Stromal cell of bone marrow (primary cell): Measurements from ENCODE around the gene ATG2B.

Experiments used
- DNase-seq: peaks from one replicate; pipeline ENCODE4 v3.0.0-alpha.2; 2012; ENCODE audit warnings: low read depth

The ATG2B gene

GRCh38 chr14:96270565-96271420 is 92.3 kb downstream of the ATG2B start:
- DNase-seq: no peak

GRCh38 chr14:96269359-96269710 is 93.8 kb downstream of the ATG2B start:
- no peak for DNase-seq

GRCh38 chr14:96268431-96269358 is 94.4 kb downstream of the ATG2B start:
- peak; percentile 94 for DNase-seq

GRCh38 chr14:96267916-96268315 is 95.2 kb downstream of the ATG2B start:
- no peak for DNase-seq

- no peak for DNase-seq
Measured at GRCh38 chr14:96267336-96267735, 95.8 kb downstream of the ATG2B start.

- DNase-seq: no peak
Measured at GRCh38 chr14:96265383-96266095, 97.6 kb downstream of the ATG2B start.

GRCh38 chr14:96264853-96265252 is 98.3 kb downstream of the ATG2B start:
- no peak for DNase-seq

GRCh38 chr14:96264200-96264553 is 99.0 kb downstream of the ATG2B start:
- no peak for DNase-seq

- DNase-seq: no peak
Measured at GRCh38 chr14:96263347-96264199, 99.6 kb downstream of the ATG2B start.

- no peak for DNase-seq
Measured at GRCh38 chr14:96261772-96262655, 101.1 kb downstream of the ATG2B start.

GRCh38 chr14:96261053-96261452 is 102.1 kb downstream of the ATG2B start:
- no peak for DNase-seq

- DNase-seq: peak; percentile 73
Measured at GRCh38 chr14:96260341-96260821, 102.8 kb downstream of the ATG2B start.

GRCh38 chr14:96257900-96258299 is 105.2 kb downstream of the ATG2B start:
- DNase-seq: no peak

GRCh38 chr14:96257056-96257455 is 106.1 kb downstream of the ATG2B start:
- no peak for DNase-seq

- peak; percentile 82 for DNase-seq
Measured at GRCh38 chr14:96256407-96256806, 106.7 kb downstream of the ATG2B start.

- DNase-seq: peak; percentile 93
Measured at GRCh38 chr14:96255501-96256366, 107.4 kb downstream of the ATG2B start, which contains the start of gene BDKRB1. Gene BDKRB1 (plus strand): TSS chr14:96256210. CDS start chr14:96263683, 7,473 bp downstream.

GRCh38 chr14:96254687-96255086 is 108.5 kb downstream of the ATG2B start:
- DNase-seq: no peak

- peak; percentile 71 for DNase-seq
Measured at GRCh38 chr14:96252999-96253539, 110.1 kb downstream of the ATG2B start.
